Sciatic nerve (tissue), 2 donors: ENCODE results near the gene SMARCE1. TPM values are rescaled to one million over a fixed set of nuclear protein-coding genes. Genes with fewer than 3 reads are reported as not detected.
A peak's percentile ranks its signal among the peaks of the same experiment; 100 is the strongest.

Experiments
- ATAC-seq: fragments of 200-7000 bp; cut with Tn5 transposase; one replicate; pipeline ENCODE4 v1.9.1; 2020; ENCODE audit warnings: mild to moderate bottlenecking, moderate library complexity
- DNase-seq: peaks from one replicate; pipeline ENCODE4 v3.0.0-alpha.2; 2020; ENCODE audit warnings: low spot score
- intact Hi-C: fragments of 100-400 bp; cut with DNase I; formaldehyde crosslinking; loops from one replicate; pipeline ENCODE4 v1.14.2; 2022
- total RNA-seq: library from RNA; stranded (reverse); fragmentation: NEBNext Ultra II Directional; extraction: Animal tissue kit (Norgen Biotek cat#: 25700); gene quantifications from one replicate; pipeline ENCODE4 v1.2.1, GENCODE V29; 2021
- donor health status: DM: no; HTN: no; CAD: no.
- donor health status: DM: no; HTN: no; CAD: no.

The SMARCE1 gene
- 115 TPM for total RNA-seq

- DNase-seq: peak; percentile 82
- intact Hi-C loops: no loop called here
- peak; percentile 87 for ATAC-seq
Measured at GRCh38 chr17:40647624-40648383, at the start of gene SMARCE1. TSS of gene SMARCE1 (minus strand) at chr17:40647818. CDS start at chr17:40645802, 2,016 bp downstream.

- intact Hi-C loops: no loop called here
- DNase-seq (no peak), ATAC-seq (no peak)
Measured at GRCh38 chr17:40697297-40697696, 49.7 kb upstream of the SMARCE1 start.

- DNase-seq: no peak
- intact Hi-C loops: no loop called here
- ATAC-seq: no peak
Measured at GRCh38 chr17:40696651-40697072, 49.0 kb upstream of the SMARCE1 start.

- ATAC-seq: no peak
- intact Hi-C loops: no loop called here
- no peak for DNase-seq
Measured at GRCh38 chr17:40695874-40696472, 48.4 kb upstream of the SMARCE1 start.

- DNase-seq (no peak), ATAC-seq (no peak)
- intact Hi-C loops: no loop called here
Measured at GRCh38 chr17:40694584-40694983, 47.0 kb upstream of the SMARCE1 start.

GRCh38 chr17:40687106-40687505 is 39.5 kb upstream of the SMARCE1 start:
- ATAC-seq (no peak), DNase-seq (no peak)
- intact Hi-C loops: no loop called here

GRCh38 chr17:40686192-40686591 is 38.6 kb upstream of the SMARCE1 start:
- ATAC-seq (no peak), DNase-seq (no peak)
- intact Hi-C loops: no loop called here

- intact Hi-C loops: no loop called here
- DNase-seq: no peak
- no peak for ATAC-seq
Measured at GRCh38 chr17:40680998-40681397, 33.4 kb upstream of the SMARCE1 start.

- ATAC-seq: no peak
- no peak for DNase-seq
- intact Hi-C loops: no loop called here
Measured at GRCh38 chr17:40679523-40679907, 31.9 kb upstream of the SMARCE1 start.

- intact Hi-C loops: no loop called here
- DNase-seq (no peak), ATAC-seq (no peak)
Measured at GRCh38 chr17:40678902-40679522, 31.4 kb upstream of the SMARCE1 start.

- ATAC-seq (no peak), DNase-seq (no peak)
- intact Hi-C loops: no loop called here
Measured at GRCh38 chr17:40675905-40676304, 28.3 kb upstream of the SMARCE1 start.

- no peak for DNase-seq
- no peak for ATAC-seq
- intact Hi-C loops: no loop called here
Measured at GRCh38 chr17:40672654-40673053, 25.0 kb upstream of the SMARCE1 start.

- ATAC-seq (no peak), DNase-seq (no peak)
- intact Hi-C loops: no loop called here
Measured at GRCh38 chr17:40671282-40671681, 23.7 kb upstream of the SMARCE1 start.

GRCh38 chr17:40666331-40666730 is 18.7 kb upstream of the SMARCE1 start:
- intact Hi-C loops: no loop called here
- ATAC-seq: no peak
- DNase-seq: no peak

- ATAC-seq (peak; percentile 58), DNase-seq (no peak)
- intact Hi-C loops: no loop called here
Measured at GRCh38 chr17:40664582-40665333, 17.1 kb upstream of the SMARCE1 start, which contains the start of gene KRT222. TSS of gene KRT222 (minus strand) at chr17:40665177. CDS start at chr17:40665099, 78 bp downstream.

GRCh38 chr17:40663252-40663651 is 15.6 kb upstream of the SMARCE1 start:
- no peak for ATAC-seq
- DNase-seq: no peak
- intact Hi-C loops: no loop called here

GRCh38 chr17:40659911-40660310 is 12.3 kb upstream of the SMARCE1 start:
- intact Hi-C loops: no loop called here
- DNase-seq (no peak), ATAC-seq (no peak)

- intact Hi-C loops: no loop called here
- no peak for DNase-seq
- ATAC-seq: no peak
Measured at GRCh38 chr17:40658396-40658795, 10.8 kb upstream of the SMARCE1 start.

GRCh38 chr17:40651939-40652338 is 4.3 kb upstream of the SMARCE1 start:
- no peak for DNase-seq
- intact Hi-C loops: no loop called here
- ATAC-seq: no peak
